ENCODE measurements around the gene CUX1. TPM values are rescaled to one million over a fixed set of nuclear protein-coding genes. Genes with fewer than 3 reads are reported as not detected.
A peak's percentile ranks its signal among the peaks of the same experiment; 100 is the strongest.

The CUX1 gene
- total and polyA plus RNA-seq, 4 donors: 40.5 to 138 (median 69.1) TPM

DNA sequence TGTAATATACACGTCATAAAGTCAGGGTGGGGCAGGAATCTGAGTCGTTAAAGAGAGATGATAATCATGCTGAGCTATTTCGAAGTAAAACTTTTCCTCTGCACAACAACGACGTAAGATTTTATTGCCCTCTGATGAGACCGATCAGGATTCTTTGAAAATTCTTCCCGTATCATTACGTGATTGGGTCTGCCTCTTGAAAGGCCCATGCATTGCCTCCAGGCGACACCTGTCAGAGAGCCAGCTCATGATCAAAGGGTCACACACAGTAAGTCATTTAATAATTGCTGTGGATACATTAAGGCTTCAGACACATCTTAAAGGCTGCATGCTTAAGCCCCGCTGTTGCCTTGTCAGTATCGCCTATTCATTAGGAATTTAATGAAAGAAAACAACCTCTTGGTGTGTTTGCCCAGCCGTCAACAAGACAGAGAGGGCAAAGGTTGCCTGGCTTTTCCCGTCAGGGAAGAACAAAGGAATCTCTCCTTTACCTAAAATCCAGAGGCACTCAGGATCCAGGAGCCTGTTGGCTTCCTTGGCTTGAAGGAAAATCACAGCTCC, 280.3 kb downstream of the CUX1 start:
- Histone ChIP-seq H3K4me3 (no peak overlapping the region), H3K9ac (ENCODE audit: insufficient read depth in 1 of 2, low read length in 2 of 2) (no peak overlapping the region), H3K27me3 (ENCODE audit: control insufficient read depth in 3 of 3, insufficient read depth in 3 of 3, low read length in 2 of 3) (no peaks in the 10 kb centered on the region), H3K36me3 (ENCODE audit: control insufficient read depth in 4 of 4, insufficient read depth in 4 of 4, low read length in 4 of 4) (peaks cover 0 to 20% (median 5%) of the 10 kb centered on the region in 4 donors), H3K9me3 (ENCODE audit: control insufficient read depth in 4 of 4, insufficient read depth in 3 of 4, low read length in 3 of 4) (no peaks in the 10 kb centered on the region), H3K4me1 (ENCODE audit: control insufficient read depth in 5 of 5, insufficient read depth in 5 of 5, low read length in 5 of 5) (no peaks in the 10 kb centered on the region), H3K27ac (ENCODE audit: low read depth in 1 of 2, low read length in 1 of 2) (no peak overlapping the region)
- 80 to 81% methylated on average over 13 of the region's 13 CpGs for WGBS, 2 donors
- ATAC-seq (ENCODE audit: insufficient read depth, low FRiP score) (no peak), DNase-seq (peak in 1 of 3 donors; percentile 14)
- TF ChIP-seq, protein P1, sequence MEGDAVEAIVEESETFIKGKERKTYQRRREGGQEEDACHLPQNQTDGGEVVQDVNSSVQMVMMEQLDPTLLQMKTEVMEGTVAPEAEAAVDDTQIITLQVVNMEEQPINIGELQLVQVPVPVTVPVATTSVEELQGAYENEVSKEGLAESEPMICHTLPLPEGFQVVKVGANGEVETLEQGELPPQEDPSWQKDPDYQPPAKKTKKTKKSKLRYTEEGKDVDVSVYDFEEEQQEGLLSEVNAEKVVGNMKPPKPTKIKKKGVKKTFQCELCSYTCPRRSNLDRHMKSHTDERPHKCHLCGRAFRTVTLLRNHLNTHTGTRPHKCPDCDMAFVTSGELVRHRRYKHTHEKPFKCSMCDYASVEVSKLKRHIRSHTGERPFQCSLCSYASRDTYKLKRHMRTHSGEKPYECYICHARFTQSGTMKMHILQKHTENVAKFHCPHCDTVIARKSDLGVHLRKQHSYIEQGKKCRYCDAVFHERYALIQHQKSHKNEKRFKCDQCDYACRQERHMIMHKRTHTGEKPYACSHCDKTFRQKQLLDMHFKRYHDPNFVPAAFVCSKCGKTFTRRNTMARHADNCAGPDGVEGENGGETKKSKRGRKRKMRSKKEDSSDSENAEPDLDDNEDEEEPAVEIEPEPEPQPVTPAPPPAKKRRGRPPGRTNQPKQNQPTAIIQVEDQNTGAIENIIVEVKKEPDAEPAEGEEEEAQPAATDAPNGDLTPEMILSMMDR (IDR thresholded peaks at IDR 0.05; ENCODE audit: control extremely low read depth, extremely low read depth): no peak

DNA sequence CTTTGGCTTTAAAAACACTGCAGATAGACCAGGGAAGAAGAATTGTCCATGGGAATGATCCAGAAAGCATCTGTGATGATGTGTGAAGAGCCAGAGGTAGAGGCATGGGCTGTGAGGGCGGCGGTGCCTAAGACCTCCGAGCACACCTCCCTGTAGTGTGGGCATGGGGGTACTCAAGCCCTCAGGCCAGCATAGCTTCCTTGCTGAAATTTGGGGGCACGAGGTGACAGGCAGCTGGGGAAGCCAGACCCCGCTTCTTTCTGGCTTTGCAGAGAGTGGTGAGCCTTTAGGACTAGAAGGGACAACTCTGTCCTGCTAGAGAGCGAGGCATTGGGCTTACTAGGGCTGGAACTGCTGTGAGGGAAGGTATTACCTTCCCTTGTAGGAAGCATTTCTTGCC, 281.6 kb downstream of the CUX1 start:
- H3K4me3 ChIP-seq: no peak overlapping the region
- H3K9ac ChIP-seq (ENCODE audit: insufficient read depth in 1 of 2, low read length in 2 of 2): no peak overlapping the region
- no peaks in the 10 kb centered on the region for H3K27me3 ChIP-seq (ENCODE audit: control insufficient read depth in 3 of 3, insufficient read depth in 3 of 3, low read length in 2 of 3)
- no peak for DNase-seq
- H3K36me3 ChIP-seq (ENCODE audit: control insufficient read depth in 4 of 4, insufficient read depth in 4 of 4, low read length in 4 of 4): peaks cover 0 to 27% (median 5%) of the 10 kb centered on the region in 4 donors
- no peaks in the 10 kb centered on the region for H3K4me1 ChIP-seq (ENCODE audit: control insufficient read depth in 5 of 5, insufficient read depth in 5 of 5, low read length in 5 of 5)
- H3K9me3 ChIP-seq (ENCODE audit: control insufficient read depth in 4 of 4, insufficient read depth in 3 of 4, low read length in 3 of 4): no peaks in the 10 kb centered on the region
- no peak for ATAC-seq (ENCODE audit: insufficient read depth, low FRiP score)
- H3K27ac ChIP-seq (ENCODE audit: low read depth in 1 of 2, low read length in 1 of 2): no peak overlapping the region
- TF ChIP-seq, protein P1 (IDR thresholded peaks at IDR 0.05; ENCODE audit: control extremely low read depth, extremely low read depth): no peak
- WGBS, 2 donors: 96 to 98% methylated on average over 6 of the region's 6 CpGs

DNA sequence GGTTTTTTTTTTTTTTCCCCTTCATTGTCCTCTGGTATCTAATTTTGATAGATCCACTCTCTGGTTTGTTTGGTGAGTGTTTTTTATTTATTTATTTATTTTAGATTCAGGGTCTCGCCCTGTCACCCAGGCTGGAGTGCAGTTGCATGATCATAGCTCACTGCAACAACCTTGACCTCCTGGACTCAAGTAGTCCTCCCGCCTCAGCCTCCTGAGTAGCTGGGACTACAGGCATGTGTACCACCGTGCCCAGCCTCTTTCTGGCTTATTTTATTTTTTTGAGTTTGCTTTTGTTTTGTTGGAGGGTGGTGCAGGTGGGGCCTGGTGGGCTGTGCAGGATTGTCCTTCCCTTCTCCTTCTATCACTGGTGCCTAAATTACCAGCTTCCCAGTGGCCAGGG, 282.0 kb downstream of the CUX1 start:
- Histone ChIP-seq H3K27ac (ENCODE audit: low read depth in 1 of 2, low read length in 1 of 2) (no peak overlapping the region), H3K4me1 (ENCODE audit: control insufficient read depth in 5 of 5, insufficient read depth in 5 of 5, low read length in 5 of 5) (no peaks in the 10 kb centered on the region), H3K36me3 (ENCODE audit: control insufficient read depth in 4 of 4, insufficient read depth in 4 of 4, low read length in 4 of 4) (peaks cover 0 to 27% (median 8%) of the 10 kb centered on the region in 4 donors), H3K9me3 (ENCODE audit: control insufficient read depth in 4 of 4, insufficient read depth in 3 of 4, low read length in 3 of 4) (no peaks in the 10 kb centered on the region), H3K27me3 (ENCODE audit: control insufficient read depth in 3 of 3, insufficient read depth in 3 of 3, low read length in 2 of 3) (no peaks in the 10 kb centered on the region), H3K9ac (ENCODE audit: insufficient read depth in 1 of 2, low read length in 2 of 2) (no peak overlapping the region), H3K4me3 (no peak overlapping the region)
- TF ChIP-seq, protein P1 (IDR thresholded peaks at IDR 0.05; ENCODE audit: control extremely low read depth, extremely low read depth): no peak
- 94 to 100% methylated on average over 3 of the region's 3 CpGs for WGBS, 2 donors
- ATAC-seq (ENCODE audit: insufficient read depth, low FRiP score): no peak
- DNase-seq: no peak

DNA sequence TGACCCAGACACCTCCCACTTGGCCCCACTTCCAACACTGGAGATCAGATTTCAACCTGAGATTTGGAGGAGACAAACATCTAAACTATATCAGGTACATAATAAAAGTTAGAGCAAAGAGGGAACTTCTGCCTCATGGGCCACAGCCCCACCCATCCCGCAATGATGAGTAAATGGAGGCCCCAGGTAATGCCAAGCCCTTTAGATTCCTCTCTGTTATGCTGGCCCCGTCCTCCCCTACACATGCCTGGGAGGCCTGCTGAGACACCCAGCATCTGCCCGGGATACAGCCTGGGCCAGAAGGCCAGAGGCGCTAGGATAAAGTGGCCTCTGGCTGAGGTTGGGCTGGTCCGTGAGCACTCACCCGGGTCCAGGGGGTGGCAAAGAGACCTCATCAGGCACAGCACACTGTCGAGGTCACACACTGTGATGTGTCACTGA, 283.7 kb downstream of the CUX1 start:
- Histone ChIP-seq H3K4me3 (no peak overlapping the region), H3K4me1 (ENCODE audit: control insufficient read depth in 5 of 5, insufficient read depth in 5 of 5, low read length in 5 of 5) (no peaks in the 10 kb centered on the region), H3K9me3 (ENCODE audit: control insufficient read depth in 4 of 4, insufficient read depth in 3 of 4, low read length in 3 of 4) (no peaks in the 10 kb centered on the region), H3K9ac (ENCODE audit: insufficient read depth in 1 of 2, low read length in 2 of 2) (no peak overlapping the region), H3K27ac (ENCODE audit: low read depth in 1 of 2, low read length in 1 of 2) (no peak overlapping the region), H3K27me3 (ENCODE audit: control insufficient read depth in 3 of 3, insufficient read depth in 3 of 3, low read length in 2 of 3) (no peaks in the 10 kb centered on the region), H3K36me3 (ENCODE audit: control insufficient read depth in 4 of 4, insufficient read depth in 4 of 4, low read length in 4 of 4) (peaks cover 7 to 32% (median 13%) of the 10 kb centered on the region in 4 donors)
- no peak for DNase-seq
- TF ChIP-seq, protein P1 (IDR thresholded peaks at IDR 0.05; ENCODE audit: control extremely low read depth, extremely low read depth): no peak
- no peak for ATAC-seq (ENCODE audit: insufficient read depth, low FRiP score)
- 90 to 94% methylated on average over 7 of the region's 7 CpGs for WGBS, 2 donors
